NCI-H510A (cell line): ENCODE results near the gene BBS1.
"Not testable (repeated sequence)": the region's sequence is repeated elsewhere in the genome, so short reads cannot be mapped to it uniquely, and the experiment has no call there.

Experiments used
- DNase-seq: peaks from one replicate; lab custom pipeline; 2025; lab: John Stamatoyannopoulos, UW

Gene BBS1

GRCh38 chr11:66510271-66510989 is at the start of gene BBS1:
BBS1 (plus strand) TSS chr11:66510635; CDS start chr11:66510660, 25 bp downstream.
- peak; percentile 65 for DNase-seq

DNA sequence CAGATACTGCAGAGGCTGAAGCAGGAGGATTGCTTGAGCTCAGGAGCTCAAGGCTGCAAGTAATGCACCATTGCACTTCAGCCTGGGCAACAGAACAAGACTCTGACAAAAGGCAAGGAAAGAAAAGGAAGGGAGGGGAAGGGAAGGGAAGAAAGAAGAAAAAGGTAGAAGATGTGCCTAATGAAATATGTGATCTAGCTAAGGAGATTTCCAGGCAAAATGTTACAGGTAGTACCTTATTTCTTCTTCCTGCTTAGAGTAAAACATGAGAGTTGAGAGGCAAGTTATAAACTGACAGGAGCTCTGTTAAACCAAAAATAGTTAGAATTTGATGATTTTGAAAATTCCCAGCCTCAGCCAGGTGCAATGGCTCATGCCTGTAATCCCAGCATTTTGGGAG is 48.4 kb upstream of the BBS1 start:
- DNase-seq, result no peak

DNA sequence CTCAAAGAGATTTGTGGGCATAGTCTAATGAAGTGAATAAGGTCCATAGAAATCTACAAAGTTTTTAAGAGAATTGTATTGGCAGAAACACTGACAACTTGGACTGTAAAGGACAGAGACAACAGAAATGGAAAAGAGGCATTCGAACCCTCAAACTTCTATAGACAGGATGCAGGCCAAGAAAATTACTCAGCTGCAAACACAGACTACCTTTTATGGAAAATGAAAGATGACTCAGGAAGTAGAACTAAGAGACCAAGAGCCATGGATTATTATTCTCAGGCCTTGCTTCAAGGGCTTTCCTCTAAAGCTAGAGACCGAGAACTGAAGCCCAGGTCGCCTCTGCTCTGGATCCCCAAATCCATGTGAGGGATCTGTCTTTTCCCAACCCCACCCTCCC is 47.5 kb upstream of the BBS1 start:
- no peak for DNase-seq

- DNase-seq, result not testable (repeated sequence)
These were observed 46.3 kb upstream of the BBS1 start for GRCh38 chr11:66464116-66464515.

- no peak for DNase-seq
These were observed 45.5 kb upstream of the BBS1 start for GRCh38 chr11:66464916-66465315.

DNA sequence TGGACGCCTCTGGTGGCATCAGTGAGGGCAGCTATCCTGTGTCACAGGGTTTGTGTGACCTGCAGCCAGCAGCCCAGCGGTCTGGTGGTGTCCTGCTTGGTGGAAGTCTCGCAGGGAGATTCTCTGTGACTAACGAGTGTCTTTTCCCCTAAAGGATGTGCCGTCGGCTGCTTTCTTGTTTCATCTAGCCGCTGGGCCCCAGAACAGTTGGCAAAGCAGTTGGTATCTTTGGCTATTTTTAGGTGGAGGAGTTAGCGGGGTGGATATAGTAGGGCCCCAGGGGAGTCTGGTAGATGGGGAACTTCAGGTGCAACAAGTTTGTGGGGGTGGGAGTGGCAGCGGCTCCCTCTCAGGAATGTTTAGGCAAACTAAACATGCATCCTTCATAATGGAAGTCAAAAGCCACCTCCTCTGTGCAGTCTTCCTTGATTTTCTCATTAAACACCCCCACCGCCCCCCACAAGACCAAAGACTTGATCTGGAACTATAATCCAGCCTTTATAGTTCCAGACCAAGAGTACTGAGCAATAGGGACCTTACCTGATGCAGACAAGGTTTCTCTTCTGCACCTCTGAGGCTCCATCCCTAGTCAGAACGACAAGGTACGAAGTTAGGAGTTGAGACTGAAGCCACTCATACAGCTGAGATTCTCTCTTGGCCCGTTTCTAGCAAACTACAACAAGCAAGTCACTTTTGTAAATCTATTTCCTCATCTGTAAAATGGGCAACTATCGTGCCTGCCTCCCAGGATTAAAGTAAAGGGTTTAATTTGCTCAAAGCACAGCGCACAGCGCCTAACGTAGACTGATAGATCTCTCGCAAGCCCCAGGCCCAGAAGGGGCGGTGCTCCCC is 44.8 kb upstream of the BBS1 start:
- DNase-seq, result no peak

GRCh38 chr11:66466225-66467033 is 44.0 kb upstream of the BBS1 start, which contains the start of gene PELI3:
PELI3 (plus strand) TSS chr11:66466905; CDS start chr11:66468129, 1,224 bp downstream.
- DNase-seq, result peak; percentile 60

DNA sequence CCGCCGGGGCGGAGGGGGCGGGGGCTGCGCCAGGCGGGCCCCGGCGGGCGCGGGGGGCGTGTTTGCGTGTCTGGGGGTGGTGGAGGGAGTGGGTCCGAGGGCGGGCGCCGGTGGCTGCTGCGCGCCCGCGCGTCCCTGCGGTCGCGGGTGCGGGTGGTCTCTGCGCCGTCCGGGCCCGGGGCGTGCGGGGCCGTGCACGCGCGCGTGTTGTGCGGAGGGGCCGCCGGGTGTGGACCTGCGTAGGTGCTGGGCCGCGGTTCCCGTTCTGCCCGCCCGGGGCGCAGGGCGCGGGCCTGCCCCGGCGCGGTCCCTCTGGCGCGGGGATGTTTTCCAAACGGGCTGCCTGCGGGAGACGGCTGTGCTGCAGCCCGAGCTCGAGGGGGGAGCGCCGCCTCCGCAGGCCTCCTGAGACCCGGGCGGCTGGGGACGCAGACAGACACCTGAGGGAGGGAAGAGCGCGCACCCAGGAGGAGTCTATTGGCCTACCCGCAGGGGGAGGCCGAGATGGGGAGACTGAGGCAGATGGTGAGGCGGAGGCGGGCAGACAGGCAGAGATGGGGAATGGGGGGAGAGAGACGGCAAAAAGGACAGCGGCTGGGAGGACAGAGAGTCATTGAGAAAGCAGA is 43.3 kb upstream of the BBS1 start:
- no peak for DNase-seq

GRCh38 chr11:66467756-66468155 is 42.7 kb upstream of the BBS1 start:
- peak; percentile 47 for DNase-seq

- DNase-seq, result no peak
These were observed 41.7 kb upstream of the BBS1 start for GRCh38 chr11:66468691-66469090.

GRCh38 chr11:66469441-66469840 is 41.0 kb upstream of the BBS1 start:
- no peak for DNase-seq

DNA sequence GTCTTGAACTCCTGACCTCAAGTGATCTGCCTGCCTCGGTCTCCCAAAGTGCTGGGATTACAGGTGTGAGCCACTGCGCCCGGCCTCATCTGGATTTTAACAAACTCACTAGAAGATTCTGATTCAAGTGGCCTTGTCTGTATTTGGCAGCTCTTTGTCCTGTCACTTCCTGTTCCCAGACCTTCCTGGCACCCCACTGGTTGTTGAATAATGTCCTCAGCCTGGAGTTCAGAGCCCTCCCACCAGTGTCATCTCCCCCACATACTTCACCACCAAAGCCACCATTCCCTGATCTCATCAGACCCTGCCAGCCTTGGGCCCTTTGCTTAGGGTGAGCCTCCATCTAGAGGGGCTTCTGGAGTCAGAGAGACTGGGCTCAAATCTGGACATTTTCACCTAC is 40.4 kb upstream of the BBS1 start:
- DNase-seq, result no peak

DNA sequence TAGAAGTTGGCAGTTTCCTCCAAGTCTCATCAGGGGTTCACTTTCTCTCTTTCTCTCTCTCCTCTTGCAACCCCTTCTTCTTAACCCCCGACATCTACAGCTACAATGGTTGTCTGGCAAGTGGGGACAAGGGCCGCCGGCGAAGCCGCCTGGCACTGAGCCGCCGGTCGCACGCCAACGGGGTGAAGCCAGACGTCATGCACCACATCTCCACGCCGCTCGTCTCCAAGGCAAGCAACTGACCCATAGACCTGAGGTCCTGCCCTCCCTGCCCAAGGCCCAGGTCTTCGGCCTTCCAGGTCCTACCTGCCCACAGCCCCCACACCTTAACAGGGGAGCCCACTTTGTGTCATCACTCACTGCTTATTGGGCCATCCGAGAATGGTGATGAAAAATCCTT is 39.3 kb upstream of the BBS1 start:
- no peak for DNase-seq

DNA sequence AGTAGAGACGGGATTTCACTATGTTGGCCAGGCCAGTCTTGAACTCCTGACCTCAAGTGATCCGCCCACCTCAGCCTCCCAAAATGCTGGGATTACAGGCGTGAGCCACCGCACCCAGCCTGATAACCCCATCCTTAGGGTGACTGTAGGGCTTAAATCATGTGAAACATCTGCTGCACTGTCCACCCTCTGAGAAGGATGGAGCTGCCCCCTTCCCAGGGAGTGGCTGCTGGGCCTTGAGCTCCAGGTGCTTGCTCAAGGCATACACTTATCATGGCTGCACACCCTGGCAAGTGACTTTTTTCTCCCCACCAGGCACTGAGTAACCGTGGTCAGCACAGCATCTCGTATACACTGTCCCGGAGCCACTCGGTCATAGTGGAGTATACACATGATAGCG is 38.4 kb upstream of the BBS1 start:
- no peak for DNase-seq

- no peak for DNase-seq
These were observed 37.3 kb upstream of the BBS1 start for GRCh38 chr11:66473167-66473566.

GRCh38 chr11:66473608-66474515 is 36.6 kb upstream of the BBS1 start:
- DNase-seq, result no peak

DNA sequence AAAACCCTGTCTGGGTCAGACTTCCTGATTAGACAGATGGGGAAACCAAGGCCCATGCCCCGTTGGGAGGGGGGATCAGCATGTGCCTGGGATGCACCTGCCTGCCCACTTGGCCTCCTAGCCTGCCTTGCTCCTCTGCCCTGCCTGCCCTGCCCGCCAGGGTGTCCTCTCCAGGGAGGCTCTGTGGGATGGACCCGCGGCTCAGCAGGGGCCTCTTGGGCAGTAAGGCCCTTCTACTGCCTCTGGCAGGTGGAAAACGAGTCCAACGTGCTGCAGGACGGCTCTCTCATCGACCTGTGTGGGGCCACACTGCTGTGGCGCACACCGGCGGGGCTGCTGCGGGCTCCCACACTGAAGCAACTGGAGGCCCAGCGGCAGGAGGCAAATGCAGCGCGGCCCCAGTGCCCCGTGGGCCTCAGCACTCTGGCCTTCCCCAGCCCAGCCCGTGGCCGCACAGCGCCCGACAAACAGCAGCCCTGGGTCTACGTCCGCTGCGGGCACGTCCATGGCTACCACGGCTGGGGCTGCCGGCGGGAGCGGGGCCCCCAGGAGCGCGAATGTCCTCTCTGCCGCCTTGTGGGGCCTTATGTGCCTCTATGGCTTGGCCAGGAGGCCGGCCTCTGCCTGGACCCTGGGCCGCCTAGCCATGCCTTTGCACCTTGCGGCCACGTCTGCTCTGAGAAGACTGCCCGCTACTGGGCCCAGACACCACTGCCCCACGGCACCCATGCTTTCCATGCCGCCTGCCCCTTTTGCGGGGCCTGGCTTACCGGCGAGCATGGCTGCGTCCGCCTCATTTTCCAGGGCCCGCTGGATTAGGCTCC is 34.9 kb upstream of the BBS1 start:
- no peak for DNase-seq

- DNase-seq, result no peak
These were observed 34.1 kb upstream of the BBS1 start for GRCh38 chr11:66476173-66476840.

DNA sequence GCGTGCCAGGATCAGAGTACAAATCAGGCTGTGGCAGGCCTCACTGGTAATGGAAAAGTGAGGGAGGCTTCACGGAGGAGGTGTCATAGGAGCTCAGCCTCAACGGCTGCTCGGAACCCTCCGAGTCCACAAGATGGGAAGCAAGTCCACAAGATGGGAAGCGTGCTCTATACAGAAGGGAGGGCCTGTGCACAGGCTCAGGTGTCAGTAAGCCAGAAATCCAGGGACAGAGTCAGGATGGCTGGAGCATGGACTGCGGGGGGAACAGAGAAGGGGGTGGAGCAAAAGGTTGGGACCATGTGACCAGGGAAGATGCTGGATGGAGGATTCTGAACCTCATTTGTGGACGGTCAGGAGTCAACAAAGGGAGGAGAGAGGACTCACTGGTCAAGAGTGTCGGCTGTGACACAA is 33.6 kb upstream of the BBS1 start:
- DNase-seq, result no peak
